Retina (tissue), 1 donor: ENCODE data around the gene ZNF891.

Source experiments
- DNase-seq: peaks from one replicate; pipeline ENCODE4 v3.0.0-alpha.2; 2016

Gene ZNF891

DNA sequence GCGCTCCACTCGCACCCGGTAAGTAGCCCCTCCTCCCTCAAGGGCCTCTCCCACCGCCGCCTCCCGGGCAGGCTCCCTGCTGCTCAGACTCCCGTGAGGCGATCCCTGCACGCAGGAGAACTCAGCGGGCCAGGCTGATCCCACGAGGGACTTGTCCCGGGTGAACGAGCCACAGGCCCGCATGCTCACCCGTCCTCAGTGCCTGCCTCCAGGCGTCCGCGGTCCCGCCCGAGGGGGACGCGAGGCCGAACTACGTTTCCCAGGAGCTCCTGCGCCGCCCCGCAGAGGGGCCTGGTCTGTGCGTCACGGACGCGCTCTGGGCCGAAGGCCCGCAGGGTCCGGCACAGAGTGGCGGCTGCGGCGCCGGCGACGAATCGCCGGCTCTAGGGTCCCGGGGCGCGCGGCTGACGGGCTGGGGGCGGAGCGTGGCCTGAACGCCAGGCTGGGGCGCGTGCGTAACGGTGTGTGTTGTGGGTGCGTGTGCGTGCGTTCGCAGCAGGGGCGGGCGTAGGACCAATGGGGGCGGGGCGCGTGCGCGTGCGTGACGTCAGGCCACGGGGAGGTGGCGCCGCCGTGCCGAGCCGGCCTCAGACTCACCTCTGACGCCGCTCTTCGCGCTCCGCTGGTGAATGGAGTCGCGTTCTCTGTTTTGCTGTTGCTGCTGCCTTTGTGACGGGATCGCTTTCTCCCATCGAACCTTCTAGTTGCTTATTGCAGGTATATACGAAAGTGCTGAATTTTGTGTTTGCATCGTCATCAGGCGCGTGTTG lies at the start of gene ZNF891, which contains the start of gene ZNF10:
Gene ZNF891, minus strand, starts transcription at position 237 of the 770 bp plus-strand sequence. CDS start 8,356 bp downstream, outside the sequence.
Gene ZNF10, plus strand, starts transcription at position 590 of the 770 bp plus-strand sequence. CDS start 13,866 bp downstream, outside the sequence.
- peak; percentile 98 for DNase-seq

DNA sequence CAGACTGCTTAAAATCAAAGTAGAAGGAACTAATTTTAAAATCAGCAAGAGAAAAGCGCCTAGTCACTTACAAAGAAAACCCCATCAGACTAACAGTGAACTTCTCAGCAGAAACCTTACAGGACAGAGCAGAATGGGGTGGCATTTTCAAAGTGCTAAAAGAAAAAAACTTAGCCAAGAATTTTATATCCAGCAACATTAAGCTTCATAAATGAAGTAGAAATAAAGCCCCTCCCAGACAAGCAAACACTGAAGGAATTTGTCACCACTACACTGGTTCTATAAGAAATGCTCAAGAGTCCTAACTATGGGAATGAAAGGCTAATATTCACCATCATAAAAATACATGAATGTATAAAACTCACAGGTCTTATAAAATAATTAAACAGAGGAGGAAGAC lies 44.8 kb upstream of the ZNF891 start:
- DNase-seq: no peak

DNA sequence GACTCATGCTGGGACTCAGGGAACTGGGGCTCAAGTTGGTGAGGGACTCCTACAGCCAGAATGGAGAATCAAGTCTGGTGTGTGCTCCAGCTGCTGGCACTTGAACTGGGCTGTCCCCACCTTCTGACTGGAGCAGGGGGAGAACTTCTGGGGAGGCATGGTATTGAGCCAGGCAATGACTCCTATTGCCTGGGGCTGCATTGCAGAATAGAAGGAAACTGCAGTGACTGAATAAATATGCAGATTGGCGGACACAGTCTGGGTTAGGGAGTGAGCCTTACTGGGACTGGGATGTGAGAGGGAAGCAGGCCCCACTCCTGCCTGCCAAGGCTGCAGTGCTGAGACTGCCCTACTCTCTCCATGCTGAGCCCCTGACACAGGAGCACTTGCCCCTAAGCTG lies 42.4 kb upstream of the ZNF891 start:
- no peak for DNase-seq

DNA sequence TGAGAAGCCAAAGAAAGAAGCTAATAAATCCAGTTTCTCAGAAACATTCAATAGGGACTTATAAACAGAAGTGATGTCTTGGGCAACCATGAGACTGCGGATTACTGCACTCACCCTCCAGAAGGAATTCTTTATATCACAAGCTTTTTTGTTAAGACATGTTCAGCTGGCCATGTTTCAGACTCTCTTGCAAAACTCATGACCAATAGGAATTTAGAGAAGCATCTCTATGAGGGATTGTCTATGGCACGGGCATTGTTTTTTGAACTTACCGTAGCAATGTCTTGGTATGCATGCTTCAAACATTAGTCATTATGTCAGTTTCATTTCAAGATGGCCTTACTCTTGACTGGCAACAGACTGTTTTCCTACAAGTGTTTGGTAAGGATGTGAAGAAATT lies 35.7 kb upstream of the ZNF891 start:
- no peak for DNase-seq

DNA sequence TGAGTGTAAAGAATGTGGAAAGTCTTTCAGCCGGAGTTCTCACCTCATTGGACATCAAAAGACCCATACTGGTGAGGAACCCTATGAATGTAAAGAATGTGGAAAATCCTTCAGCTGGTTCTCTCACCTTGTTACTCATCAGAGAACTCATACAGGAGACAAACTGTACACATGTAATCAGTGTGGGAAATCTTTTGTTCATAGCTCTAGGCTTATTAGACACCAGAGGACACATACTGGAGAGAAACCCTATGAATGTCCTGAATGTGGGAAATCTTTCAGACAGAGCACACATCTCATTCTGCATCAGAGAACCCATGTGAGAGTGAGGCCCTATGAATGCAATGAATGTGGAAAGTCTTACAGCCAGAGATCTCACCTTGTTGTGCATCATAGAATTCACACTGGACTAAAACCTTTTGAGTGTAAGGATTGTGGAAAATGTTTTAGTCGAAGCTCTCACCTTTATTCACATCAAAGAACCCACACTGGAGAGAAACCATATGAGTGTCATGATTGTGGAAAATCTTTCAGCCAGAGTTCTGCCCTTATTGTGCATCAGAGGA lies 26.1 kb upstream of the ZNF891 start:
- DNase-seq: no peak

DNA sequence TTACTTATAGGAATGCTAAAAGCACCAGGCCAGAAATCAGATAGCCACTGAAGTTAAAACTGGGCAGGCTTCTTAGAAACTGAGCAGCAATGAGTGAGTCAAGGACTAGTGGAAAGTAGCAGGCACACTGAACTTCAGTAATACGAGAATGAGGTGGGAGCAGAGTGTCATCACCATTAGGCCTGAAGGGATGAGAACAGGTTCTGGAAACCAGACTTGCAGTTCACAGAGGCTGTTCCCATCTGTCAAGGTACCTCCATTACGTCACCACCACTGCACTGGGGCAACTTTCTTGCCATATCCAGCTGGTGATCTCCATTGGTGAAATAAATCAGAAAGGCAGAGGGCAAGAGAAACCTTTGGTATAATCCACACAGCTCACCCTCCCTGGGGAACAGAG lies 15.9 kb upstream of the ZNF891 start:
- DNase-seq: no peak

DNA sequence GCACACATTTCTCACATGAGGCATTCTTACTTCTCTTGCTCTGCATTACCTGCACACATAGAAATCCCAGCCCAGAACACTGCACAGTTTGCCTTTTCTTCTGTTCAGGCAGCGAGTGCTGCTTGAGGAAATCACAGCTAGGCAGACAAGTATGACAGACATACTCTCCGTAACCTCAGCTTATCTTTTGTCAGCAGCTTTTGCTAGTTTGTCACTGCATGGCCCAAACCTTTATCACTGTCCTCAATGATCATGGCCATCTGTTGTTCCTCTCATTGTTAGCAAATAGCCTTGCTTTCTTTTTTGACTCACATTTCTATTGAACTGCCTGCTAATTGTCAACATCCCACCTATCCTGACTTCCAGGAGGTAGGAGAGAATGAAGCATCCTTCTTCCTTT lies 5.7 kb upstream of the ZNF891 start:
- no peak for DNase-seq

DNA sequence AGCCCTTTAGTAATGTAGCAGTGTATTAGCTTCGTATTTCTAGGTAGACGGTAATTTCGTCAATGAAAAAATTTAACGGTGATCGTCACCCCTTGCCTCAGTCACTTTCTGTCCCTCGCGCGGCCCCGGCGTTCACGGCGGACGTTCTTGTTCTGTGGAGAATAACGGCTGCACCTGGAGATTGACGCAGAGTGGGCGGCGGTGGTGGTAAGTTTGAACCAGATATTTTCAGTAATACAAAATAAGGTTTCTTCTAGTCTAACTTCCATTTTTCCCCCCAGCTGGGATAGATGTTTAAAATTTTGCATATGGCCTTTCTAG lies 694 bp upstream of the ZNF891 start:
- no peak for DNase-seq

DNA sequence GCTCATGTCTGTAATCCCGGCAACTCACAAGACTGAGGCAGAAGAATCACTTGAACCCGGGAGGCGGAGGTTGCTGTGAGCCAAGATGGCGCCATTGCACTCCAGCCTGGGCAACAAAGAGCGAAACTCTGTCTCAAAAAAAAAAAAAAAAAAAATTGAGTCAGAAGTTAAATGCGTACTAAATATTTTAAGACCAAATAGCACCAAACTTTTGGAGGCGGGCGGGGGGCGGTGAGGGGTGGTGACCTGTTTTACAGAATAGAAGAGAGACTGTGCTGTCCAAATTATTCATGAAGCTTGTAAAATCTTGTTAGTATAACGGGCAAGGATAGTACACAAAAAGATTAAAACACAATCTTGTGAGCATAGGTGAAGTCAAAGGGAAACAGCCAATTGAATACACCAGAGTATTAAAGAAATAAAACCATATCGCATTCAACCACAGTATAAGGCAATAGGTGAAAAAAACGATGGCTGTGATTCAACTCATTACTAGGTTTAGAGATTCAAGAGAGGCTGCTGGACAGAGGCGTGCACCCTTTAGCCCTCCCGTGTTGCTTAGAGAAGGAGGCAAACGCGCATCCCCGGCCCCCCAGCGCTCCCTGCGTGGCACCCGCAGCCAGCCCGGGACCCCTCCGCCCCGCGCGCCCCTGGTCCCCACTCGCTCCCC lies 571 bp downstream of the ZNF891 start:
- DNase-seq: no peak

DNA sequence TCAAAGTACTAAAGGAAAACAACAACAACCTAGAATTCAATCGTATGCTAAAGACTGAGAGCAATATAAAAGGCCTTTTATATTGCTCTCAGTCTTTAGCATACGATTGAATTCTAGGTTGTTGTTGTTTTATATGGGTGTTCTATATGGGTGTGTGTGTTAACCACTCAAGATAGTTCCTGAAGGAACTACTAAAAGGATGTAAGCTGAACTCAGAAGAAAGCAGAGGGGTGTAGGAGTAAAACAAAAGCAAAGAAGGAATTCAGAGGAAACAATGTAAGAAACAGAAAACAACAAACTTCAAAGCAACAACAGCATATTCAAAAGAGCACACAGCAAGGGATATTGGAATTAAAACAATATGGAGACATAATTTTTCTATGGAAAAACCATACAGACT lies 5.4 kb downstream of the ZNF891 start:
- DNase-seq: no peak

DNA sequence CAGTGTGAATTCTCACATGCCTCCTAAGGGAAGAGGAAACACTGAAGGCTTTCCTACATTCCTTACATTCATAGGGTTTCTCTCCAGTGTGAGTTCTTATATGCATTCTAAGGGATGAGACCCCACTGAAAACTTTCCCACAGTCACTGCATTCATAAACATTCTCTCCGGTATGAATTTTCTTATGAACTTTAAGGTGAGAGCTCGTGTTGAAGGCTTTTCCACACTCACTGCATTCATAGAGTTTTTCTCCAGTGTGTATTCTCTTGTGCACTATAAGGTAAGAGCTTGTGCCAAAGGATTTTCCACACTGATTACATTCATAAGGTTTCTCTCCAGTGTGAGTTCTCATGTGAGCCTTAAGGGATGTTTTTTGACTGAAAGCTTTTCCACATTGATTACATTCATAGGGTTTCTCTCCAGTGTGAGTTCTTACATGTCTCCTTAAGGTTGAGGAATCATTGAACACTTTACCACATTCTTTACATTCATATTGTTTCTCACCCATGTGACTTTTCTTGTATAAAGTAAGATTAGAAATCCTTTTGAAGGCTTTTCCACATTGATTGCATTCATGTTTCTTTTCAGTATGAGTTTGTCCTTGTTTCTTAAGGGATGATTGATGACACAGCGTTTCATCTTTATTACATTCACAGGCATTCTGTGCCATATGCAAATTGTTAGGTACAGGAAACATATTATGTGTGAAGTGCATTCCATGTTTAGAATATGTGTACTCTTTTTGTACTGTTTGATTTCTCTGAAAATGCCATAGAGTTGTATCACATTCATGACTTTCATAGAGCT lies 9.5 kb downstream of the ZNF891 start:
- no peak for DNase-seq

DNA sequence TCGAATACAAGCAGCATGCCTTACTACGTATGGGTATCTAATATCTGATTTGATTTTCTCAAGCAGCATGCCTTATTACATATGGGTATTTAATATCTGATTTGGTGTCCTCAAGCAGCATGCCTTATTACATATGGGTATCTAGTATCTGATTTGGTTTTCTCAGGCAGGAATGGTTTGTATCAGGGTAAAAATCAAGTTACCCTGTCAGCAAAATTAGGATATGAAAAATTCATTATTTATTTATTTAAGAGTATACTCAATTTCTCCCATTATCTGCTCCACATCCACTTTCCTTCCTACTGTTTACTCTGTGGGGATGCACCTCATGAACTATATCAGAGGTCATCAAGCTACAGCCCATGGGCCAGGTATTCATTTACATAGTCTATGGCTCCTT lies 21.9 kb downstream of the ZNF891 start:
- DNase-seq: no peak

DNA sequence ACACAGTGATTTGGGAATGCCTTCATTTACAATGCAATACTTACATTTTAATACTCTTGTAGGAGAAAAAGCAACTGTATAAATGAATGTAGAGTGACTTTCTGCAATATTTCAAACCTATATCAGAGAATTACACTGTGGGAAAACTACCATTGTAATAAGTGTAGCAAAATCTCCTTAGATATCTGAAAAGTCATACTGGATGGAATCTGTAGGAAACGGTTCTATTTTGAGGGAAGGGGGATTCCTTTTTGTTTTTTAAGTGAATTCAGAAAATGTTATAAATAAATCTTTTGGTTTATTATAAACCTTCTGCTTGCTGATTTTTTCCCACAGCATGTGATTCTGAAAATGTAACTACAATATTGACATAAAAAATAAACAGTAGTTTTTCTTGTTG lies 23.0 kb downstream of the ZNF891 start:
- no peak for DNase-seq

DNA sequence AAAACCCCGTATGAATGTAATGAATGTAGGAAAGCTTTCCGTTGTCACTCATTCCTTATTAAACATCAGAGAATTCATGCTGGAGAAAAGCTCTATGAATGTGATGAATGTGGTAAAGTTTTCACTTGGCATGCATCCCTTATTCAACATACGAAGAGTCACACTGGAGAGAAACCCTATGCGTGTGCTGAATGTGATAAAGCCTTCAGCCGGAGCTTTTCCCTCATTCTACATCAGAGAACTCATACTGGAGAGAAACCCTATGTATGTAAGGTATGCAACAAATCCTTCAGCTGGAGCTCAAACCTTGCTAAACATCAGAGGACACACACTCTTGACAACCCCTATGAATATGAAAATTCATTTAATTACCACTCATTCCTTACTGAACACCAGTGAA lies 23.8 kb downstream of the ZNF891 start:
- peak; percentile 26 for DNase-seq

DNA sequence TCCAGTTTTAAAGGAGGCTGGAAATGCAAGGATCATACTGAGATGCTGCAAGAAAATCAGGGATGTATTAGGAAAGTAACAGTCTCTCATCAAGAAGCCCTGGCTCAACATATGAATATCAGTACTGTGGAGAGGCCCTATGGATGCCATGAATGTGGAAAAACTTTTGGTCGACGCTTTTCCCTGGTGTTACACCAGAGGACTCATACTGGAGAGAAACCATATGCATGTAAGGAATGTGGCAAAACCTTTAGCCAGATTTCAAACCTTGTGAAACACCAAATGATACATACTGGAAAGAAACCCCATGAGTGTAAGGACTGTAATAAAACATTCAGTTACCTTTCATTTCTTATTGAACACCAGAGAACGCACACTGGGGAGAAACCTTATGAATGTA lies 24.5 kb downstream of the ZNF891 start:
- DNase-seq: no peak

DNA sequence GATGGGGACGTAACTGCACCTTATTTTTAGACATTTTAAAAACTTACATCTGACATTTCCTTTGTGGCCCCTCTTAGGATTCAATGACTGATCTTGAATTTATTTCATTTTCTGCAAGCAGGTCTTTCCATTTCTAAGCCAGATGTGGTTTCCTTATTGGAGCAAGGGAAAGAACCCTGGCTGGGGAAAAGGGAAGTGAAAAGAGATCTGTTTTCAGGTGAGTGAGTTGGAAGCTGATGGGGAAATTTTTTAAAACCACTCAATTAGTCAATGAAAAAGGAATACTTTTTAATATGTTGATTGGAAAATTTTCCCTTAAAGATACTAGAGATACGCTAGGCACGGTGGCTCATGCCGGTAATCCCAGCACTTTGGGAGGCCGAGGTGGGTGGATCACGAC lies 46.7 kb downstream of the ZNF891 start:
- DNase-seq: no peak

DNA sequence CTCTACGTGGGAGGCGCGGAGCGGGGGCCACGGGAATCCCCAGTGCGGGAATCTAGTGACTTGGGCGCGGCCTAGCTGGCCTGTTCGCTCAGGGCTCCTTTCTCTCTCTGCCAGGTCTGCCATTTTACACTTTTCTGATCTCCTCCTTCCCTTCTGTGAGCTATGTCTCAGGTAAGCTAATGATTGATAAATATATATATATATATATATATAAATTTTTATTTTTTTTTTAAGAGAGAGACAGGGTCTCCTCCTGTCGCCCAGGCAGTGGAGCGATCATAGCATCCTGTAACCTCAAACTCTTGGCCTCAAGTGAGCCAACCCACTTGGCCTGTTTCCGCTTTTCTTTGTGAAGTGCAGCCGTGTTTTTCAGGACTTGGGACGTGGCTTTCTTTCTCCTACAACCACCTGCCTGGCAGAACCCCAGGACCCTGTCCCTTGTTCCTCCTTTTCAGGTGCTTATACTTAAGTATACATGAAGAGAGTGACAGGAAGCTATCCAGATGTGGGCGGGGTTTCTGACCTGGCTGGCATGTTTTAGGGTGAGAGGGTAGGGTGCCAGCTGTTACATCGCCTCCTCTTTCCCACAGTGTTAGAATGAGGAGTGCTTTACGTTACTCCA lies 48.8 kb downstream of the ZNF891 start:
- DNase-seq: peak; percentile 18

DNA sequence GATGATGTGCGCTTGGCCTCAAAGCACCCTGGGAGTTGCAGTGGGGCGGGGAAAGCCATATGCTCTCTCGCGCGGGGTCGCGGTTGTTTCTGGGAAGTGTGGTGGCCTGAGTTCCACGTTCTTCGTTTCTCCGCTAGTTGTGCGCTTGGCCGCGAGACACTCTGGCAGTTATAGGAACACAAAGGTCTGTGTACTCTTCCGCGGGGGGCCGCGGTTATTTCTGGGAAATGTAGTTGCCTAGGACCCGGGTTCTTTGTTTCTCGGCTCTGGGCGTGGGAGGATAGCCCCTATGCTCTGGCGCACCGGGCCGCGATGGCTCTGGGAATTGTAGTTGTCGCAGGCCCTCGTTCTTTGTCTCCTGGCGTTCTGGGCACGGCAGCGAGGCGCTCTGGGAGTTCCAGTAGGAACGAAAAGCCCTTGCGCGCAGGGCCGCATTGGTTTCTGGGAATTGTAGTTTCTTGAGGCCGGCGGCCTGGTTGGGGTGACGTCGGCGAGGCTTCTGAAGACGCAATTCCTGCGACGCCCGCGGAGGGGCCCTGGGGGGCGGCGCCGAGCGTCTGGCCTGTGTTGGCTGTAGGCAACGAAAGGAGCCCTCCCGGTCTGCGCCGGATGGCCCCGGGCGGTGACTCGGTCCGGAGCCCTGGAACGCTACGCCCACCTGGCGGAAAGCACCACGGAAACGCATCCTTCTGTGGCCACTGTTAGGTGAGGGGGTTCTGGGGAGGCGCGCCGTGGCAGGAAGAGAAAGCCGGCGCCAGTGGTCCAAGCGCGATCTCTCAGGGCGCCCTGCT lies 49.5 kb downstream of the ZNF891 start, which contains the start of gene ZNF140:
Gene ZNF140, plus strand, starts transcription at position 556 of the 791 bp plus-strand sequence. CDS start 398 bp downstream, outside the sequence.
- DNase-seq: peak; percentile 99

DNA sequence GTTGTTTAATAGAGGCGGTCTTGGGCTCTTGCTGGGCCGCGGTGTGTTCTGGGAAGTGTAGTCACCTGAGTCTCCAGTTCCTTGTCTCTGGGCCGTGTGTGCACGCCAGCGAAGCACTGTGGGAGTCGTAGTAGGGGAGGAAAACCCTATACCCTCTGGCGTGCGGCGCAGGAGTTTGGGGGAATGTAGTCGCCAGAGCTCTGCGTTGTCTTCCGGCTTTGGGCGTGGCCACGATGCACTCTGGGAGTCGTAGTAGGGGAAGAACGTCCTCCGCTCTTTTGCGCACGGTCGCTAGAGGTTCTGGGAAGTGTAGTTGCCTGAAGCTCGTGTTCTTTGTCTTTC lies 50.1 kb downstream of the ZNF891 start:
- DNase-seq: no peak

DNA sequence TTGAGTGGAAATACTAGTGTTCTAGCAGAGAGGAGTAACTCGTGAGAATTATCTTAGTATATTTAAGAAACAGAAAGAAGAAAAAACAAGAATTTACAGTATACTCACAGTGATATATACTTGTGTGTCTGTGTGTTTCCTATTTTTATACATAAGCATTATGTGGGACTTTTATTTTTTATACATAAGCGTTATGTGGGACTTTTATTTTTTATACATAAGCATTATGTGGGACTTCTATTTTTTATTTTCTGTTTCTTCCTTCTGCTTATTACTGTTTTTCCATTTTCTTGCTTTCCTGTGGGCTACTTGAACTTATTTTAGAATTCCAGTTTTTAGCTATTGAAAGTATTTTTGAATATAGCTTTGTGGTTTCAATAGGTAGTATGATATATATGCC lies 56.2 kb downstream of the ZNF891 start:
- DNase-seq: no peak

DNA sequence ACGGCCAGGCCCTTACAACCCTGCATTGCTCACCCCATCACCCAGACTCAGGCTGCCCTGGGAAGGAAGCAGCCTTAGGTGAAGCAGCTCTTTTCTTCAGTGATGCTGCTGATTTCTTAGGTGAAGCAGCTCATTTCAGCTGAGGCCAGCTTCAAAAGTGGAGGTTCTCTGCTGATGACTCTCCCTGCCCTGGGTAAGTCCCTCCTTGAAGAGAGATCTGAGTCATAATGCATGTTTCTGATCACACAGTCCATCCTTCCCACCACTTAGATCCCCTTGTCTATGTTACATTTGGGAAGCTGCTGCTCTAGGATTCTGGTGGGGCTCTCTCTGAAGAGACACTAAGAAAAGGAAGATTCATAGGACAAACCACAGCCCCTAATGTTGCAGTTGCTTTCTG lies 66.5 kb downstream of the ZNF891 start:
- no peak for DNase-seq

DNA sequence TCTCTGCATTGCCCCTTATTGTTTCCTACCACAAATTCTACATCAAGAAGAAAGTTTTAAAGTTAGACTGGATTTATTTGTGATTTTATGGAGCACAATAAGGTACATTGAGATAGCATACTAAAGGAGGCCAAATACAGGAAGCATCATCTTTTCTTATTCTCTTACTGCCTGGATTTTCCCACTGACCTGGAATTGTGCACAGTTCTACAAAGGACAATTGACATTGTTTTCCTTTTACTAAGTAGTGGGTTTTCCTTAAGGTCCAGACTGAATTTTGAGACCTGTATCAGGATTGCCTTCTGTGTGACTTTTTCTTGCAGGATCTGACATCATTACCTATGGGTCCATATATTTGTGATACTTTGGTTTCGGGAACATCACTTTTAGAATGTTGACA lies 68.1 kb downstream of the ZNF891 start:
- DNase-seq: no peak
